GM12875 (cell line): ENCODE measurements around the gene SLC25A26.

Experiments used
- H3K4me3 ChIP-seq: one replicate; pipeline ENCODE4 v1.5.1; 2011; ENCODE audit warnings: low read depth, low read length, control low read depth
- CTCF ChIP-seq: IDR thresholded peaks from 2 replicates; pipeline ENCODE4 v1.5.1; 2011; ENCODE audit warnings: low read depth, mild to moderate bottlenecking, control low read depth, inconsistent platforms, low read length, moderate library complexity, borderline replicate concordance; ENCODE audit not compliant: insufficient read depth

The SLC25A26 gene

DNA sequence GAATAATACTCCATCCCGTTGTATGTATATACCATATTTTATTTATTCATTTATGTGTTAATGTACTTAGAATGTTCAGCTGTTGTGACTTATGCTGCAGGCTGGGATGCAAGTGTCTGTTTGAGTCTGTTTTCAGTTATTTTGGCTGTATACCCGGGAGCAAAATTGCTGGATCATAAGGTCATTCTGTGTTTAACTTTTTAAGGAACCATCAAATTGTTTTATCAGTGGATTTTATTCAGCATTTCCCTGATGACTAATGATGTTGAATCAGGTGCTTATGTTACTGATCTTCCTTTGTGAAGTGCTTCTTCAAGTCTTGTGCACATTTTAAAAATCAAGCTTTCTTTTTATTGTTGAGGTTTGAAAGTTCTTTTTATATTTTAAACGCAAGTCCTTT is 118.1 kb downstream of the SLC25A26 start:
- TF ChIP-seq CTCF, result no peak

GRCh38 chr3:66342717-66343356 is 122.0 kb downstream of the SLC25A26 start:
- no peak for TF ChIP-seq CTCF
- no peak overlapping the region for H3K4me3 ChIP-seq

More for the DNA sequence above, 118.1 kb downstream of the SLC25A26 start:
- no peak overlapping the region for H3K4me3 ChIP-seq

DNA sequence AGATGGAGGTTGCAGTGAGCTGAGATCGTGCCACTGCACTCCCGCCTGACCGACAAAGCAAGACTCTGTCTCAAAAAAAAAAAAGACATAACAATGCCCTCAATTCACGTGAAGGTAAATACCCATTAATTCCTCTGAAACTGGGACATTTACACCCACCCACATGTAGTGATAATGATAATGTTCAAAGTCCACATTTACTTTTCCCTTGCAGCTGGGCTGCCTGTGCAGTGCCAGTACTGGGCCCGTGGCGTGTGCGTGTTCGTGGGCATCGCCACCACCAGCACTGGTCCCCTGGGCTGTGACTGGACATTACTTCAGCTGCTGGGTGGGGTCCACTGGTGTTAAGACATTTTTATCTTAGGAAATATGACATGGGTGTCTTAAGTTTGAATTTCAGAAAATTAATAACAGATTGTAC is 123.6 kb downstream of the SLC25A26 start:
- no peak for TF ChIP-seq CTCF
- no peak overlapping the region for H3K4me3 ChIP-seq

- no peak overlapping the region for H3K4me3 ChIP-seq
- TF ChIP-seq CTCF, result no peak
Measured at GRCh38 chr3:66344848-66345578, 124.2 kb downstream of the SLC25A26 start.

- H3K4me3 ChIP-seq, result no peak overlapping the region
- TF ChIP-seq CTCF, result no peak
Measured at GRCh38 chr3:66348704-66349103, 127.9 kb downstream of the SLC25A26 start.

DNA sequence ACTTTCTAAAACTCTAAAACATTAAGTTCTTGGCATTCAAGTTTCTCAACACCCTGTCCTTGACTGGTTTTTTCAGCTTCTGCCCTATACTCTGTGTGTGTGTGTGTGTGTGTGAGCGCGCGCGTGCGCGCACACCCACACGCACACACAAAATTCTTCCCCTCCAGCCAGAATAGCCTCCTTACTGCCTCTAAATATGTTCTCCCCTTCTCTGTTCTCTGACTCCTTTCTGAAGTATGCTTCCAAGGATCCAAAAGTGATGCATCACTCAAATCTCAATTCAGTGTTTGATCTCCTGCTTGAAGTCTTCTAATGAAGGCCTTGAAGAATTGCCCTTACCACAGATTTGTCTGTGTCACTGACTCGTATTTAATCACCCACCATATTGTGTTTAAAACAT is 129.8 kb downstream of the SLC25A26 start:
- H3K4me3 ChIP-seq, result no peak overlapping the region
- TF ChIP-seq CTCF, result no peak

GRCh38 chr3:66353039-66353438 is 132.2 kb downstream of the SLC25A26 start:
- no peak for TF ChIP-seq CTCF
- H3K4me3 ChIP-seq, result no peak overlapping the region
